ENCODE results near the gene KCTD11.
"Not testable (repeated sequence)": the region's sequence is repeated elsewhere in the genome, so short reads cannot be mapped to it uniquely, and the experiment has no call there.

KCTD11 gene

DNA sequence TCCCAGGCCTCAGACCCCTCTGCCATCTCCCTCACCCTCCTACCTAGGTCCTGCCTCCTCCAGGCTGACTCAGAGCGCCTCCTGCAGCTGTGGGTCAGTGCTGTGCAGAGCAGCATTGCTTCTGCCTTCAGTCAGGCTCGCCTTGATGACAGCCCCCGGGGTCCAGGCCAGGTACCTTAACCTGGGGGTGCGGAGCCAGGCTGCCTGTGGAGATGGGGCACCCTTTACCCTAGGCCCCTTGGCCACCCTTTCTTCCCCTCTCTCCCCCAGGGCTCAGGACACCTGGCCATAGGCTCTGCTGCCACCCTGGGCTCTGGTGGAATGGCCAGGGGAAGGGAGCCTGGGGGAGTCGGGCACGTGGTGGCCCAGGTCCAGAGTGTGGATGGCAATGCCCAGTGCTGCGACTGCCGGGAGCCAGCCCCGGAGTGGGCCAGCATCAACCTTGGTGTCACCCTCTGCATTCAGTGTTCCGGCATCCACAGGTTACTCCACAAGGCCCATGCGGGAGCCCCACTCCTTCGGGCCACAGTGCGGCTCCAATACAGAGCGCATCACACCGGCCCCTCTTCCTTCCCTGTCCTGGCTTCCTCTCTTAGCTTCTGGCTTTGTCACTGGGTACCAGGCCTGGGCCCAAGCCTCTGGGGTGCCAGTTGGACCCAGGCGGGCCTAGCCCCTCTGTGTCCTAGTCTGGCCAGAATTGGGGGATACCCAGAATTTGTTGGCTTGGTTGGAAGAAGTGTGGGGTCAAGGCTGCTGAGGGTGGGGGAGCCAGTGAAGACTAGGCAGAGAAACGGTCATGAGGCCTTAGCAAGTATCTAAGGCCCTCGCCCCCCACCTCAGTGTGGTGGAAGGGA, 5.0 kb upstream of the KCTD11 start:
- no peak for DNase-seq

DNA sequence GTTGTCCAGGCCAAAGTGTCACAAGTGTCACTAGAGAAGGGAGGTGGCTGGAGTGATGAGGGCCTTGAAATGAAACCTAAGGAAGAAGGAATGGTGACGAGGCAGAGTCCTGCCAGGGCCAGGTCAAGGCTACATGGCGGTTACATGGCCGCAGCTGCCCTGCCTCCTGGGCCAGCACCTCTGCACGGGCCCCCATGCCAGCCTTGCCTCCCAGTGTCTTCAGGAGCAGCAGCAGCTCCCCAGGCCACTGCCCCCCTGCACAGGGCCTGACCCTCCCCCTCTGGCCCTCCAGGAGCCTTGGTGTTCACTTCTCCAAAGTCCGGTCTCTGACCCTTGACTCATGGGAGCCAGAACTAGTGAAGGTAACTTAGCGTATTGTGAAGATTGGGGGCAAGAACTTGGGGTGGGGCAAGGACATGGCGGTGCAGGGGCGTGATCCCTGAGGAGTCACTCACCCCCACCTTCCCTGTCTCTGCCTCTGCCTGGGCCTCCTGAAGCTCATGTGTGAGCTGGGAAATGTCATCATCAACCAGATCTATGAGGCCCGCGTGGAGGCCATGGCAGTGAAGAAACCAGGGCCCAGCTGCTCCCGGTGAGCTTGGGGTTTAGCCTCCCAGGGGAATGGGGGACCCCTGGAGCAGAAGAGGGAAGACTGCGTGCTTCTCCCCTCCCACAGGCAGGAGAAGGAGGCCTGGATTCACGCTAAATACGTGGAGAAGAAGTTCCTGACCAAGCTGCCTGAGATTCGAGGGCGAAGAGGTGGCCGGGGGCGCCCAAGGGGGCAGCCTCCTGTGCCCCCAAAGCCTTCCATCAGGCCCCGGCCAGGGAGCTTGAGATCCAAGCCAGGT, 4.1 kb upstream of the KCTD11 start:
- DNase-seq: no peak

DNA sequence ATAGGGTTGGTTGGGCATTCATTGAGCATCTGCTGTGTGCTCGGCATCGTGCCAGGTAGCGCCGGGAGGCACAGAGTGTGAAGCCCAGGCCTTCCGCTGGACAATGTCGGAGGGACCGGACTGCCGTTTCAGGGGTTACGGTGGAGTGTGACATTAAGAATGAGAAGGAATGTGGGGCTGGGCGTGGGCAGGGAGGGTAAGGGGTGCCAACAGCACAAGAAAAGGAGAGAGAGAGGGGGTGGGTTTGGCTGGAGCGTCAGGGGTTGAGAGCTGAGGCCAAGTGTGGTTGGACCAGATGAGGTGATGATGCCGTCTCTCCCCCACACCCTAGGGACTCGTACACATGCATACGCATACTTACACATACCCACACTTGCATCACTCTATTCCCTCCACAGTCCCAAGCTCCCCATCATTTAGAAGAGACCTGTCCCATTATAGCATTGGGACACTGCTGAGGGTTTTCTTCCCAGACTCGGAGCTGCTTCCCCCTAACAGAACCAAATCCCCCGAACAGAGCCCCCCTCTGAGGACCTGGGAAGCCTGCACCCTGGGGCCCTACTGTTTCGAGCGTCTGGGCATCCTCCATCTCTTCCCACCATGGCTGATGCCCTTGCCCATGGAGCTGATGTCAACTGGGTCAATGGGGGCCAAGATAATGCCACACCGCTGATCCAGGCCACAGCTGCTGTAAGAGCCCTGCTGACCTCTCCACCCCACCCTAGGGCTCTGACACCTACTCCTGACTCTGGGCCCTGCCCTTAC, 3.3 kb upstream of the KCTD11 start:
- DNase-seq: no peak

DNA sequence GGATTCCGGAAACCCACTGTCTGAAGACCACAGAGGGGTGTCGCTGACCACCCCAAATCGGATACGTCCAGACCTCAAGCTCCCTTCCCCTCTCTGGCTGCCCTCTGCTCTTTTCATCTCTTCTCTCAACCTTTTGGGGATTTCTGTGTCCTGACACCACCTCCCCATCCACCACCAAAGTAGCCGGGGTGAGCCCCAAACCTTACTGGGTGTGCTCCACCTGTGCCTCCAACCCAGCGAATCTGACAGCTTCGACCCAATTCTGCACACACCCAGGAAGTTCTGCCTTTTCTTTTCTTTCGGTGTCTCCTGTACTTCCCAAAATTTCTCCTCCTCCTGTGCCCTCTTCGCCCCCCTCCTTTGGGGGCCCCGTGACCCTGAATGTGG, 534 bp downstream of the KCTD11 start:
- DNase-seq: no peak

DNA sequence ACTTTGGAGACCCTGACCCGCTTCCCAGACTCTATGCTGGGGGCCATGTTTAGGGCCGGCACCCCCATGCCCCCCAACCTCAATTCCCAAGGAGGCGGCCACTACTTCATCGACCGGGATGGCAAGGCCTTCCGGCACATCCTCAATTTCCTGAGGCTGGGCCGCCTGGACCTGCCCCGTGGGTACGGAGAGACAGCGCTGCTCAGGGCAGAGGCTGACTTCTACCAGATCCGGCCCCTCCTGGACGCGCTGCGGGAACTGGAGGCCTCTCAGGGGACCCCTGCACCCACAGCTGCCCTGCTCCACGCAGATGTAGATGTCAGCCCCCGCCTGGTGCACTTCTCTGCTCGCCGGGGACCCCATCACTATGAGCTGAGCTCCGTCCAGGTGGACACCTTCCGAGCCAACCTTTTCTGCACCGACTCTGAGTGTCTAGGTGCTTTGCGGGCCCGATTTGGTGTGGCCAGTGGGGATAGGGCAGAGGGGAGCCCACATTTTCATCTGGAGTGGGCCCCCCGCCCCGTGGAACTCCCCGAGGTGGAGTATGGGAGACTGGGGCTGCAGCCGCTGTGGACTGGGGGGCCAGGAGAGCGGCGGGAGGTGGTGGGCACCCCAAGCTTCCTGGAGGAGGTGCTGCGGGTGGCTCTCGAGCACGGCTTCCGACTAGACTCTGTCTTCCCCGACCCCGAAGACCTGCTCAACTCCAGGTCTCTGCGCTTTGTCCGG, 1.1 kb downstream of the KCTD11 start:
- no peak for DNase-seq

DNA sequence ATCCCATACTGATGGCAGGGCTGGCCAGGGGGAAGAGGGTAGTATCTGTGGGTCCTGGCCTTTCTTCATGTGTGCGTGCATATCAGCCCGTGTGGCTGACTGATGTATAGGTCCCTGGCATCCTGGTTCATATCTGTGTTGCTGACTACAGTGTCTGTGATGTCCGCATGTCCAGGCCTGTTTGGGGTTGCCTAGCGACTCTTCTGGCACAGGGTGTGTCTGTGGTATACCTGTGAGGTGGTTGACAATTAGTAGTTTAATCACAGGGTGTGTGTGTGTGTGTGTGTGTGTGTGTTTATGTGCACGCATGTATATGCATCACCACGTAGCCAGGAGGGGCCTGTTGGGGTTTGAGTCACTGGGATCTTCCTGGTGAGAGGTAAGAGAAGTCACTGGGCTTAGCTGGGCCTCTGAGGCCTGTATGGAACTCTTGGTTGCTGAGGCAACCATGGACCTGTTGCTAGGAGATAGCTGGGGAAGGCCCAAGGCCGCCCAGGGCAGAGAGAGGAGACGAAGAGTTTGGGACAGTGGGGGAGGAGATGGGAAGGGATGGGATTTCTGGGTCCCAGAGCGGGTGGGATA, 2.4 kb downstream of the KCTD11 start:
- DNase-seq: no peak

DNA sequence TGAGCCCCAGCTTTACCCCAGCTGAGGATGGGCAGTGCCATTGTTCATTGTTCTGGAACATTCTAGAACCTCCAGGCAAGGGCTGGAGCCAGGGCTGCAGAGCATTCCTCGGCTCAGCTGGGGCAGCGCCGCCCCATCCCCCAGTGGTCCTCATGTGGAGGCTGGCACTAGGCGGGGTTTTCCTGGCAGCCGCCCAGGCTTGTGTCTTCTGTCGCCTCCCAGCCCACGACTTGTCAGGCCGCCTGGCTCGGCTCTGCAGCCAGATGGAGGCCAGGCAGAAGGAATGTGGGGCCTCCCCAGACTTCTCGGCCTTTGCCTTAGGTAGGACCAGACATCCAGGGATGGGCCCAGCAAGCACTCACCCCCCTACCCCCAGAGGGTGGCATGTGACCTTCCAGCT, 3.1 kb downstream of the KCTD11 start, which contains the start of gene TMEM95:
Gene TMEM95, plus strand, starts transcription at position 104 of the 400 bp plus-strand sequence. Its CDS starts 49 bp downstream, at position 153.
- no peak for DNase-seq

DNA sequence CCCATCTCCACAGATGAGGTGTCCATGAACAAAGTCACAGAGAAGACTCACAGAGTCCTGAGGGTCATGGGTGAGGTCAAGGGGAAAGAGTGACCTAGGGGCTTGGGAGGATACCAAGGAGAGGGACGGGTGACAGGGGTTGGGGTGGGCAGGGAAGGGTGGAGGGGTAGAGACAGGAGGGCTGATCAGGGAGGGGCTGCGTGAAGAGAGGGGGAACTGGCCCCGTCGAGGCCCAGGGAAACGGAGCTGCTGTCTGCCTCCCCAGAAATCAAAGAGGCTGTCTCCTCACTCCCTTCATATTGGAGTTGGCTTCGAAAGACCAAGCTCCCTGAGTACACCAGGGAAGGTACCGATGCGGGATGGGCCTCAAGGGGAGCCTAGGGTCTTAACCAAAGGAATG, 3.6 kb downstream of the KCTD11 start:
- no peak for DNase-seq

DNA sequence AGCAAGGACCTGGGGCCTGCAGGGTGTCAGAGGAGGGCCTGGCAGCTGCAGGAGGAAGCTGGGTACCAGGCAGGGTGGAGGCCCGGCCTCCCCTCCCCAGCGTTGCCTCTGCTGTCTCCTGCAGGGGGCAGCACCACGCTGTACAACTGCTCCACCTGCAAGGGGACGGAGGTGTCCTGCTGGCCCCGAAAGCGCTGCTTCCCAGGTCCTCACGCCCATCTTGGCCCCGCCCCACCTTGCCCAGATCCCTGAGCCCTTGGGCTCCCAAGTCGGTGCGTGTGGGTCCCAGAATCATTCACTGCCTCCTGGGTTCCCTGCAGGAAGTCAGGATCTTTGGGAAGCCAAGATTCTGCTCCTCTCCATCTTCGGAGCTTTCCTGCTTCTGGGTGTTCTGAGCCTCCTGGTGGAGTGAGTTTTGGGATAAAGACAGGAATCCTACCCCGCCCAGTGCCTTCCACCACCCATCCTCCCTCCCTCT, 4.1 kb downstream of the KCTD11 start:
- DNase-seq: no peak

DNA sequence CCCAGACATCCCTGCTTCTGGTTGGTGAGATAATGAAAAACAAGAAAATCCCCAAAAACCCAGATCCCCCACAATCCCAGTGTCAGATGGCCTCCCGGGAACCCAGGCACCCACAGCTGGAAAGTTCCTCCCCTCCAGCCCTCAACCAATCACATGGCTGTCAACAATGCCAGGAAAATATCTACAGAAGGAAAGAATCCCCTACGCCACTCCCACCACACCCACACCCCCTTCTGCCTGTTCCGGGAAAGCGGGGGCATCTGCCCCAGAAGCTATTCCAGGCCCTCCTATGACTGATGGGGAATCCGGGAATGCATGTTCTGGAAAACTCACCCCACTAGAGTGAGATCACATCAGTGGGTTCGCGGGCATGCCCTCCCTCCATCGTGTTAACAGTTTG, 4.8 kb downstream of the KCTD11 start:
- DNase-seq: no peak

DNA sequence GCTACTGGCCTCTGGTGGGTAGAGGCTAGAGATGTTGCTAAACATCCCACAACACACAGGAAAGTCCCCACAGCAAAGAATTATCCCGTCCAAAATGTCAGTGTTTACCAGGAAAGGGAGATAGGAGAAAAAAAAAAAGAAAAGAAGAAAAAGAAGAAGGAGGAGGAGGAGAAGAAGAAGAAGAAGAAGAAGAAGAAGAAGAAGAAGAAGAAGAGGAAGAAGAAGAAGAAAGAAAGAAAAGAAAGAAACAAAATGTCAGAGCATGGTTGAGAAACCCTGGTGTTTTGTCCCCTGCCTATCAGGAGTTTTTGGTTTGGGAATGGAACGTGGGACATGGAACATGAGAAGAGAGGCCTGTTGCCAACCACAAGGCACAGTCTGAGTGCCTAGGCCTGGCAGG, 5.4 kb downstream of the KCTD11 start:
- no peak for DNase-seq

DNA sequence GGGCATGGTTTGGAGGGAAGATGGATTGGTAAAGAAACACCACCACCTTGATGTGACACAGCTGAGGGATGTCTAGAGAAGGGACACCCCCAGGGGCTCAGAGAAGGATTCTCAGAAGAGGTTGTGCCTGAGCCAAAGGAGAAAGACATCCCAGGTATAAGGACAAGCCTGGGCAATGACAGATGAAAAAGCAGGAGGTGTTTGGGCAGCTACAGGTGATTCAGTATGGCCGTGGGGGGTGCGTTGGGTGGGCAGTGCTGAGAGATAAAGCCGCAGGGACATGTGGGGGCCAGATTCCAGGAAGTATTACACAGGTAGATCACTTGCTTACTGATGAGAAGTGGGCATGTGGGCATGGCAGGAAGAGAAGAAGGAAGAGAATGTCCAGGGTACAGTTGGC, 9.9 kb downstream of the KCTD11 start:
- no peak for DNase-seq

DNA sequence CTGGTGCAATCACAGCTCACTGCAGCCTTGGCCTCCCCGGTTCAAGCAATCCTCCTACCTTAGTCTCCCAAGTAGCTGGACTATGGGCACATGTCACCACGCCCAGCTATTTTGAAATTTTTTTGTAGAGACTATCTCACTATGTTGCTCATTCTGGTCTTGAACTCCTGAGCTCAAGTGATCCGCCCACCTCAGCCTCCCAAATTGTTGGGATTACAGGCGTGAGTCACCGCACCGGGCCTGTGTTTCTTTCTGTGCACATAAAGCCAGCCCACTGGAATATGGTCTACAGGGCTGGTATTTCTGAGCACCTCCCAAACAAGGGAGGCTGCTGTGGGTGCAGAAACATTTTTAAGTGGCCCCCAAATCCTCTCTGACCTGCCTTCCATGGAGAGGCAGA, 11.3 kb downstream of the KCTD11 start:
- DNase-seq: no peak

DNA sequence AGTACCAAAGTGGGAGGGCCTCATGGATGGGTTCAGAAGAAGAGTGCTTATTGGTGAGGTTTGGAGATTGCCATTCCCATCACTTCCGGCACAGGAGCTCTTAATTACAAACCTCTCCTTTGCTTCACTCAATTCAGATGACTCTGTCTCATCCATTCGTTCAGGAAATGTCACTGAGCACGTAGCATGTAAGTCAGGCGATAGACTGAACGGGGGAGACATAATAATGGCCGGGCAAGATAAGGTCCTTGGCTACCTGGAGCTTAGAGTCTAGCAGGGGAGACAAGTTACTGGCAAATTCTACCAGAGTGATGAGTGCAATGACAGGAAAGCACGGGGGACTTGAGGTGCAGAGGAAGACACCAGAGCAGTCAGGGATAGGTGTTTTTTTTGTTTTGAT, 14.0 kb downstream of the KCTD11 start:
- not testable (repeated sequence) for DNase-seq

DNA sequence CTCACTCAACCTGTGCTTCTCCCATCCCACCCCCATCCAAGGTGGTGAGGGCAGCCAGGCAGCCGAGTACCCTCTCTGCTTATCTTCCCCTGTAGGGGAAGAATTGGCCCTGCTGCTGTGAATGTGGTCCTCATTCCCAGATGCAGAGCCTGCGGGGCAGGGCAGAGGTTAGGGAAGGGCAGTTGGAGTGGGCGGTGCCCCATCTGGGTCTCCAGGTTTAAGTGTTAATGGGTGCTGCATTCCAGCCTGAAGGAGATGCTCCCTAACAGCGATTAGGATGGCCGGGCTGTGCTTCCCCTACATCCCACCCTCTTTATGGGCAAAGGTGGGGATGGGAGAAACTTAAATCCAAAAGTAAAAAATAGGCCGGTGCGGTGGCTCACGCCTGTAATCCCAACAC, 15.1 kb downstream of the KCTD11 start:
- DNase-seq: no peak

DNA sequence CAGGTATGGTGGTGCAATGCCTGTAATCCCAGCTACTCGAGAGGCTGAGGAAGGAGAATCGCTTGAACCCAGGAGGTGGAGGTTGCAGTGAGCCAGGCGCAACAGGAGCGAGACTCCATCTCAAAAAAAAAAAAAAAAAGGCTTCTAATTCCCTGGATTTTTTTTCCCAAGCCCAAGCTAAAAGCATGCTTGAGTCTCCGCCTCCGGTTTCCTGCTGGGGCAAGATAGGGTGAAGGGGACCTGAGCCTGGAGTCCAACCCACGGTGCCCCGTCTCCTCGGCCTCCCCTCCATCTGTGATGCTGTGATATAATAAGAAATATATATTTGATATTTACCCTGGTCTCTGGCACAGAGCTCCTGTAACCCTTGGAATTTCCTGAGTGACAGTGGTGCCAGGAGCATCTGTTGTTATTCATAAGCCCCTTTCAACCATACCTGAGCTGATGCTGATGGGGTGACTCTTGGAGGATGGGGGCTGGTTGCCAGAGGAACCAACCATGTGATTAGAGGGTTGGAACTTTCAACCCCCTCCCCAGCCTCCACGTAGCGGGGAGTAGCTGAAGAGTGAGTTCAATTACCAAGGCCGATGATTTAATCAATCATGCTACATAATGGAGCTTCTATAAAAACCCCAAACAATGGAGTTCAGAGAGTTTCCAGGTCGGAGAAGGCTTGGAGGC, 16.1 kb downstream of the KCTD11 start:
- DNase-seq: no peak

DNA sequence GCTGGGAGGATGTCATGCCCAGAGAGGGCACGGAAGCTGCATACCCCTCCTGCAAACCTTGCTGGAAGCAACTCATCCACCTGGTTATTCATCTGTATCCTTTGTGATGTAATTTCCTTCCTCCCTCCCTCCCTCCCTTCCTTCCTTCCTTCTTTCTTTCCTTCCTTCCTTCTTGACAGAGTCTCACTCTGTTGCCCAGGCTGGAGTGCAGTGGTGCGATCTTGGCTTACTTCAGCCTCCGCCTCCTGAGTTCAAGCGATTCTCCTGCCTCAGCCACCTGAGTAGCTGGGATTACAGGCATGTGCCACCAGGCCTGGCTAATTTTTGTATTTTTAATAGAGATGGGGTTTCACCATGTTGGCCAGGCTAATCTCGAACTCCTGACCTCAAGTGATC, 16.6 kb downstream of the KCTD11 start:
- not testable (repeated sequence) for DNase-seq

DNA sequence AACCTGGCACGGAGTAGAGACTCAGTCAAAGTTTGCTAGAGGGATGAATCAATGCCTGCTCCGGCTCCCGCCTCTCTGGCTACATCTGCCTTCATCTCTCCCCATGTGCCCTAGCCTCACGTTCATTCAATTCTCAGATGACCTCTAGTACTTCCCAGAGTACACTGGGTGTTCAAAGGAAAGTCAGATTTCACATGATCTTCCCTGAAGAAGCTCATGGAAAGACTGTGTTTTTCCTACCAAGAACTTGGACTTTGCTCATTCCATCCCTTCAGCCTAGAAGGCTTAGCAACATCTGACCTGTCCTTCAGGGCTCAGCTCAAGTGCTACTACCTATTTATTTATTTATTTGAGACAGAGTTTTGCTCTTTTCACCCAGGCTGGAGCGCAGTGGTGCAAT, 17.9 kb downstream of the KCTD11 start:
- DNase-seq: no peak

DNA sequence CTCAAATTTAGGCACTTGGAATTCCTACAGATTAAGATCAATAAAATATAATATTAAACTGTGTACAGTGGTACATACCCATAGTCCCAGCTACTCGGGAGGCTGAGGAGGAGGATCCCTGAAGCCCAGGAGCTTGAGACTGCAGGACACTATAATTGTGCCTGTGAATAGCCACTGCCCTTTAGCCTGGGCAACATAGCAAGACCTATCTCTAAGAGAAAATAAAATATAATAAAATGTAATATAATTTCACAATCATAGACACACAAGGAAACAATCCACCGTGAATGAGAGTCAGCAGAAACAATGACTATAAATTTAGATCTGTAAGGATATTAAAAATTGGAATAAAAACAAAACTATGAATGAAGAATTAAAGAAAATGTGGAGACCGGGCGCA, 18.9 kb downstream of the KCTD11 start:
- no peak for DNase-seq

DNA sequence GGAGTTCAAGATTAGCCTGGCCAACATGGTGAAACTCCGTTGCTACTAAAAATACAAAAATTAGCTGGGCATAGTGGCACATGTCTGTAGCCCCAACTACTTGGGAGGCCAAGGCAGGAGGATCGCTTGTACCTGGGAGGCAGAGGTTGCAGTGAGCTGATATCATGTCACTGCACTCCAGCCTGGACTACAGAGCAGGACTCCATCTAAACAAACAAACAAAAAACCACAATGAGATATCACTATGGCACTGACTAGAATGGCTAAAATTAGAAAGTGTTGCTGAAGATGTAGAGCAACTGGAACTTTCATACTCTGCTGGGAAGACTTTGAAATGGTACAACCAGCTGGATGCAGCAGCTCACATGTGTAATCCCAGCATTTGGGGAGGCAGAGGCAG, 22.4 kb downstream of the KCTD11 start:
- no peak for DNase-seq

DNA sequence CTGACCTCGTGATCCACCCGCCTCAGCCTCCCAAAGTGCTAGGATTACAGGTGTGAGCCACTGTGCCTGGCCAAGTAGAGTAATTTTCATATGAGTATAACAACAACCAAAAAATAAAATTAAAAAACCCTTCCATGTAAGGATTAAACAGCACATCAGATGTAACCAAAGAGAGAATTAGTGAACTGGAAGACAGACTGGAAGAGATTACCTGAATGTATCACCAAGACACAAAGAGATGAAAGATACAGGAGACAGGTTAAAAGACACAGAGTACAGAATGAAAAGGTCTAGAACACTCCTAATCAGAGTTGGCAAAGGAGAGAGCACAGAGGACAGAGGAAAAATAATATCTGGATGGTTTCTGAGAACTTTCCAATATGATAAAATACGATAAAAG, 27.2 kb downstream of the KCTD11 start:
- DNase-seq: no peak

DNA sequence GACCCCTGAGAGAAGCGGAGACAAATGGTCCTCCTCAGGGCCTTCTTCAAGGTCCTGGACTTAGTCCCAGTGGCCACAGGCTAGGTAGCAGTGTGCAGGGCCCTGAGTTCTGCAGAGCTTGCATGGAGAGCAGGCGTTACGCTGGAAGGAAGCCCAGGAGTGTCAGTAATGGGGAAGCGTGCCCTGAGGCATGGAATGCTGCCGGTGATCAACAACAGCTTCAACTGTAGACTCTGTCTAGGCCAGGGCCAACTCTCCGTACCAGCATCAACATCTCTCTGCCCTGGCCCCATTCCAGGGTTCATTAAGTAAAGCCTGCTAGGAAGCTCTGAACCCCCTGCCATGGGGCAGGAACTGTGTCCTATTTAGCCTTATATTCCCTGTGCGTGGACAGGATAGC, 28.4 kb downstream of the KCTD11 start:
- DNase-seq: no peak
